ENCODE results near the gene CLMN.

The CLMN gene

DNA sequence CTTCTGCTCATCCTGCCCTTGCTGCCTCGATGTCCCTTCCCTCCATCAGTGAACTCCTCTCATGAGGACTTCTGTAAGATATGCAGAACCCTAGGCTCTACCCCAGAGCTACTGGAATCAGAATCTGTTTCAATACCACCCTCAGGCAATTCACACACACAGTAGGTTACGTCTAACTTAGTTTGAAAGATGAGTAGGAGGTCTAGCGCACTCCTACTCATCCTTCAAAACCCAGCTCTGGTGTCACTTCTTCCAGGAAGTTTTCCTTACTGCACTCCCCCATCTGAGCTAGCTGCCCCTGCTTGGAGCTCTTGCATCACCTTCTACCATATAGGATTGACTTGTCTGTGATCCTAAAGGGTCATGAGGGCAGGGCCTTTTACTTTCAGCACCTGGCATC is 105.9 kb downstream of the CLMN start:
- no peak overlapping the region for H4K8ac ChIP-seq (ENCODE audit: low read depth, low read length)
- H2BK120ac ChIP-seq (ENCODE audit: low read depth, low read length), result no peak overlapping the region
- H3K56ac ChIP-seq (ENCODE audit: low read length), result no peak overlapping the region
- H3K9ac ChIP-seq (ENCODE audit: low read length), result no peak overlapping the region
- WGBS (ENCODE audit: extremely low coverage, insufficient coverage, low lambda C conversion rate), result no CpG with 5 or more reads among the region's 3 CpGs
- H3K36me3 ChIP-seq (ENCODE audit: control insufficient read depth, insufficient read depth, low read length), result no peaks in the 10 kb centered on the region
- no peak overlapping the region for H4K5ac ChIP-seq (ENCODE audit: low read length)
- no peak overlapping the region for H3K4me2 ChIP-seq (ENCODE audit: low read length)
- H3K27ac ChIP-seq (ENCODE audit: low read depth, low read length), result no peak overlapping the region
- no peaks in the 10 kb centered on the region for H3K27me3 ChIP-seq (ENCODE audit: insufficient read depth, low read length, poor library complexity)
- no peaks in the 10 kb centered on the region for H3K79me2 ChIP-seq (ENCODE audit: control insufficient read depth, insufficient read depth, low read length)
- H3K4me3 ChIP-seq (ENCODE audit: low read length), result no peak overlapping the region
- no peaks in the 10 kb centered on the region for H3K79me1 ChIP-seq (ENCODE audit: low read length)
- H3K4ac ChIP-seq (ENCODE audit: low read depth, low read length), result no peak overlapping the region
- no peak overlapping the region for H2BK5ac ChIP-seq (ENCODE audit: low read length)
- peaks cover 4% of the 10 kb centered on the region for H3K4me1 ChIP-seq (ENCODE audit: control insufficient read depth, low read depth, low read length)
- H2BK15ac ChIP-seq (replicated peaks; ENCODE audit: low read depth), result no peak overlapping the region
- H3K23ac ChIP-seq (ENCODE audit: low read length), result no peak overlapping the region
- no peak overlapping the region for H2AK5ac ChIP-seq (ENCODE audit: low read length)
- H3K18ac ChIP-seq (ENCODE audit: low read length), result no peak overlapping the region
- no peak for DNase-seq

DNA sequence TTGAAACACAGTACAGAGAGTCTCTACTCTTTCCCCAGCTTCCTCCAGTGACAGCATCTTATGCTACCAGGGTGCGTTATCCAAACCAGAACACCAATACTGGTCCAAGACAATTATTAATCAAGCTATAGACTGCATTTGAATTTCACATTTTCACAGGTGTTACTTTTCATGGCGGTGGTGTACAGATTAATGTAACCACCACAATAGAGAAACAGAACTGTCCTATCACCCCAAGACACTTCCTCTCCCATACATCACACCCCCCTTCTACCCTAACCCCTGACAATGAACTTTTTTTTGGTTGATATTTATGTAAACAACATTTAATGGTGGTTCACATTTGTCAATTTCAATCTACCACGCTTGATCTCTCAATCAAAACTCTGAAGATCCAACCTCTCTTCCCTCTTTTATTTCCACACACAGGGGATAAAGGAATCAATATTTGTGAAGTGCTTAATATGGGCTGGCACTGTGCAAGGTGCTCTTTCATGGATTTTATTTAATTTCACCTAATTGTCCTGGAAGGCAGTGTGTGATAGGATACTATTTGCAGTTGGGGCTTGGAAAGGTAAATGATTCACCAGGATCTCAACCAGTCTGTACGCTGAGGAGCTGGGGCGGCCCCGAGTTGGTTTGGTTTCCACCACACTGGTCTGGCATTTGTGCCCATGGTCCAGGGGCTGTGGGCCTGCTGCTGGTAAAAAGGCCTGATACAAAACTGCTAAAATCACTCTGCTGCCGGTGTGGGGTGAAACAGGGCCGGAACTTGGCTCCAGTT is 107.8 kb downstream of the CLMN start:
- DNase-seq, result no peak

DNA sequence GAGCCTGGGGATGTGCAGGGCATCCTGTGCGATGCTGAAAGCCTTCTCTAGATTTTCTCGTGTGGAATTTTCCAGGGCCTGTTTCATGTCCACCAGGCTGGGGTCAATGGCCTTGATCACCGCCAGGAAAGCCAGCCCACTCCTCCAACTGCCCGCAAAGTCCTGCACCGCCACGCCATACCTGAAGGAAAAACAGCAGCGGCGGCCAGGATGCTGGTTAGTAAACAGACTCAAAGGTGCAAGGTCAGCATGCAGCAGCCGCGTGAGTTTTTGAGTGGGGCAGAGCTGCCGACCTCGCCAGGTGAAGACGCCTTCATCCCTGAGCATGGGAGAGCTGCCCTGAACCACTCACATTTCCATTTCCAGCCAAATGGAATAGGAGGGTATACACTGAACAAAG is 109.0 kb downstream of the CLMN start:
- WGBS (ENCODE audit: extremely low coverage, insufficient coverage, low lambda C conversion rate), result no CpG with 5 or more reads among the region's 13 CpGs

More for the DNA sequence above, 107.8 kb downstream of the CLMN start:
- H3K18ac ChIP-seq (ENCODE audit: low read length), result no peak overlapping the region
- H3K23ac ChIP-seq (ENCODE audit: low read length), result no peak overlapping the region
- WGBS (ENCODE audit: extremely low coverage, insufficient coverage, low lambda C conversion rate), result no CpG with 5 or more reads among the region's 8 CpGs
- no peak overlapping the region for H3K4me3 ChIP-seq (ENCODE audit: low read length)
- no peak overlapping the region for H4K8ac ChIP-seq (ENCODE audit: low read depth, low read length)
- no peaks in the 10 kb centered on the region for H3K79me1 ChIP-seq (ENCODE audit: low read length)
- no peak overlapping the region for H4K5ac ChIP-seq (ENCODE audit: low read length)
- no peaks in the 10 kb centered on the region for H3K4me1 ChIP-seq (ENCODE audit: control insufficient read depth, low read depth, low read length)
- H3K9ac ChIP-seq (ENCODE audit: low read length), result no peak overlapping the region
- no peaks in the 10 kb centered on the region for H3K79me2 ChIP-seq (ENCODE audit: control insufficient read depth, insufficient read depth, low read length)
- H3K27ac ChIP-seq (ENCODE audit: low read depth, low read length), result no peak overlapping the region
- no peak overlapping the region for H2AK5ac ChIP-seq (ENCODE audit: low read length)
- no peak overlapping the region for H3K4me2 ChIP-seq (ENCODE audit: low read length)
- H2BK15ac ChIP-seq (replicated peaks; ENCODE audit: low read depth), result no peak overlapping the region
- no peak overlapping the region for H2BK120ac ChIP-seq (ENCODE audit: low read depth, low read length)
- H3K56ac ChIP-seq (ENCODE audit: low read length), result no peak overlapping the region
- no peak overlapping the region for H2BK5ac ChIP-seq (ENCODE audit: low read length)
- H3K36me3 ChIP-seq (ENCODE audit: control insufficient read depth, insufficient read depth, low read length), result no peaks in the 10 kb centered on the region
- H3K27me3 ChIP-seq (ENCODE audit: insufficient read depth, low read length, poor library complexity), result no peaks in the 10 kb centered on the region
- no peak overlapping the region for H3K4ac ChIP-seq (ENCODE audit: low read depth, low read length)

DNA sequence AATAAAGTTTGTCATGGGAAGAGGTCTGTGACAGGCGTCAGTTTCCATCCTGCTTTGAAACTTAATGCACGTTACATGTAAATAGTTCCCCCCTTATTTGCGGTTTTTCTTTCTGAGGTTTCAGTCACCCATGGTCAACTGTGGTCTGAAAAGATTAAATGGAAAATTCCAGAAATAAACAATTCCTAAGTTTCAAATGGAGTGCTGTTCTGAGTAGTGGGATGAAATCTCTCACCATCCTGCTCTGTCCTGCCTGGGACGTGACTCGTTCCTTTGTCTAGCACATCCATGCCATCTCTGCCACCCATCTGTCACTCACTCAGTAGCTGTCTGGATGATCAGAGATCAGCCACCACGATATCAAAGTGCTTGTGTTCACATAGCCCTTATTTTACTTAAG is 111.1 kb downstream of the CLMN start:
- no peak for DNase-seq
- no CpG with 5 or more reads among the region's 6 CpGs for WGBS (ENCODE audit: extremely low coverage, insufficient coverage, low lambda C conversion rate)

More for the DNA sequence above, 109.0 kb downstream of the CLMN start:
- Histone ChIP-seq H2BK15ac (replicated peaks; ENCODE audit: low read depth) (no peak overlapping the region), H2BK5ac (ENCODE audit: low read length) (no peak overlapping the region), H3K36me3 (ENCODE audit: control insufficient read depth, insufficient read depth, low read length) (no peaks in the 10 kb centered on the region), H3K23ac (ENCODE audit: low read length) (no peak overlapping the region), H3K27me3 (ENCODE audit: insufficient read depth, low read length, poor library complexity) (no peaks in the 10 kb centered on the region), H3K56ac (ENCODE audit: low read length) (no peak overlapping the region), H4K5ac (ENCODE audit: low read length) (no peak overlapping the region), H3K79me1 (ENCODE audit: low read length) (no peaks in the 10 kb centered on the region), H3K4me3 (ENCODE audit: low read length) (no peak overlapping the region), H2BK120ac (ENCODE audit: low read depth, low read length) (no peak overlapping the region), H3K4me2 (ENCODE audit: low read length) (no peak overlapping the region), H3K18ac (ENCODE audit: low read length) (no peak overlapping the region), H3K4ac (ENCODE audit: low read depth, low read length) (no peak overlapping the region), H3K9ac (ENCODE audit: low read length) (no peak overlapping the region), H2AK5ac (ENCODE audit: low read length) (no peak overlapping the region), H3K27ac (ENCODE audit: low read depth, low read length) (no peak overlapping the region), H3K4me1 (ENCODE audit: control insufficient read depth, low read depth, low read length) (no peaks in the 10 kb centered on the region), H3K79me2 (ENCODE audit: control insufficient read depth, insufficient read depth, low read length) (no peaks in the 10 kb centered on the region), H4K8ac (ENCODE audit: low read depth, low read length) (no peak overlapping the region)
- no peak for DNase-seq

DNA sequence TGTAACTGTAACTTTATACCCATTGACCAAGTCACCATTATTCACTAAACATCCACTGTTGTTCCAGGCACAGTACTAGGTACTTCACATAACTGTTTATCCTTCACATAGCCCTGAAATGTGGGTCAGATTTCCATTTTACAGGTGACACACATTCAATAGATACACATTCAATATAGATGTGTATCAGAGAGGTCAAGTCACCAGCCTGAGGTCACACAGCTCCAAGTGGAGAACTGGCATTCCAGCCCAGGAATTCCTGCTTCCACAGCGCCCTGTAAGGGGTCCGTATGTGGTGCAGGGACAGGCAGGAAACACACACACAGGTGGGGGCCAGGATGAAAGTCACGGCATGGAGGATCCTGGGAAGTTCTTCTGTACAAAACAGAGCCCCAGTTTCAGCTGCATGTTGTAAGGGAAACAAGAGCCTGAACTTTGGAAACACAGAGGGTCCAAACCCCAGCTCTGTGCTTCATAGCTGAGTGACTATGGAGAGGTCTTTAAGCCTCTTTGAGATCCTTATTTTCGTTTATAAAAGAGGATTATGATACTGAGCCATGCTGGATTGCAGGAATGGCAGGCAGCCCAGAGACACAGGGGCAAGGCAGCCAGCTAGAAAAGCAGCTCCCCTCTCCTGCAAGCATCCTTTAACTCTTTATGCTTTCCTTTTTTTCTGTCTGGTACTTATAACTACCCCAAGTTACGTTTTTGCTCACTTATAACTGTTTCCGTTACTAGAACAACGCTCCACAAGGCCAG is 112.1 kb downstream of the CLMN start:
- no peaks in the 10 kb centered on the region for H3K27me3 ChIP-seq (ENCODE audit: insufficient read depth, low read length, poor library complexity)
- no peak overlapping the region for H2BK120ac ChIP-seq (ENCODE audit: low read depth, low read length)
- H3K4ac ChIP-seq (ENCODE audit: low read depth, low read length), result no peak overlapping the region
- no peaks in the 10 kb centered on the region for H3K79me1 ChIP-seq (ENCODE audit: low read length)
- no peak overlapping the region for H3K9ac ChIP-seq (ENCODE audit: low read length)
- H3K27ac ChIP-seq (ENCODE audit: low read depth, low read length), result no peak overlapping the region
- H4K5ac ChIP-seq (ENCODE audit: low read length), result no peak overlapping the region
- H3K23ac ChIP-seq (ENCODE audit: low read length), result no peak overlapping the region
- no peaks in the 10 kb centered on the region for H3K79me2 ChIP-seq (ENCODE audit: control insufficient read depth, insufficient read depth, low read length)
- no peaks in the 10 kb centered on the region for H3K36me3 ChIP-seq (ENCODE audit: control insufficient read depth, insufficient read depth, low read length)
- H2AK5ac ChIP-seq (ENCODE audit: low read length), result no peak overlapping the region
- no CpG with 5 or more reads among the region's 7 CpGs for WGBS (ENCODE audit: extremely low coverage, insufficient coverage, low lambda C conversion rate)
- DNase-seq, result no peak
- H3K4me3 ChIP-seq (ENCODE audit: low read length), result no peak overlapping the region
- no peaks in the 10 kb centered on the region for H3K4me1 ChIP-seq (ENCODE audit: control insufficient read depth, low read depth, low read length)
- H4K8ac ChIP-seq (ENCODE audit: low read depth, low read length), result no peak overlapping the region
- H3K18ac ChIP-seq (ENCODE audit: low read length), result no peak overlapping the region
- H3K56ac ChIP-seq (ENCODE audit: low read length), result no peak overlapping the region
- H2BK15ac ChIP-seq (replicated peaks; ENCODE audit: low read depth), result no peak overlapping the region
- H3K4me2 ChIP-seq (ENCODE audit: low read length), result no peak overlapping the region
- H2BK5ac ChIP-seq (ENCODE audit: low read length), result no peak overlapping the region

More for the DNA sequence above, 111.1 kb downstream of the CLMN start:
- Histone ChIP-seq H3K27me3 (ENCODE audit: insufficient read depth, low read length, poor library complexity) (no peaks in the 10 kb centered on the region), H2BK120ac (ENCODE audit: low read depth, low read length) (no peak overlapping the region), H3K4me2 (ENCODE audit: low read length) (no peak overlapping the region), H2BK5ac (ENCODE audit: low read length) (no peak overlapping the region), H2AK5ac (ENCODE audit: low read length) (no peak overlapping the region), H3K79me2 (ENCODE audit: control insufficient read depth, insufficient read depth, low read length) (no peaks in the 10 kb centered on the region), H4K5ac (ENCODE audit: low read length) (no peak overlapping the region), H3K23ac (ENCODE audit: low read length) (no peak overlapping the region), H3K36me3 (ENCODE audit: control insufficient read depth, insufficient read depth, low read length) (no peaks in the 10 kb centered on the region), H3K4ac (ENCODE audit: low read depth, low read length) (no peak overlapping the region), H3K56ac (ENCODE audit: low read length) (no peak overlapping the region), H3K4me1 (ENCODE audit: control insufficient read depth, low read depth, low read length) (no peaks in the 10 kb centered on the region), H4K8ac (ENCODE audit: low read depth, low read length) (no peak overlapping the region), H3K18ac (ENCODE audit: low read length) (no peak overlapping the region), H3K79me1 (ENCODE audit: low read length) (no peaks in the 10 kb centered on the region), H3K4me3 (ENCODE audit: low read length) (no peak overlapping the region), H3K9ac (ENCODE audit: low read length) (no peak overlapping the region), H3K27ac (ENCODE audit: low read depth, low read length) (no peak overlapping the region), H2BK15ac (replicated peaks; ENCODE audit: low read depth) (no peak overlapping the region)
